ENCODE results near the gene TRAPPC2L. TPM values are rescaled to one million over a fixed set of nuclear protein-coding genes. Genes with fewer than 3 reads are reported as not detected.

The TRAPPC2L gene
- total and polyA plus RNA-seq, 2 of the 13 experiments (the other 11 are each of a cell fraction or from before 2014, with no cell fraction given): 96.3 to 107 TPM

DNA sequence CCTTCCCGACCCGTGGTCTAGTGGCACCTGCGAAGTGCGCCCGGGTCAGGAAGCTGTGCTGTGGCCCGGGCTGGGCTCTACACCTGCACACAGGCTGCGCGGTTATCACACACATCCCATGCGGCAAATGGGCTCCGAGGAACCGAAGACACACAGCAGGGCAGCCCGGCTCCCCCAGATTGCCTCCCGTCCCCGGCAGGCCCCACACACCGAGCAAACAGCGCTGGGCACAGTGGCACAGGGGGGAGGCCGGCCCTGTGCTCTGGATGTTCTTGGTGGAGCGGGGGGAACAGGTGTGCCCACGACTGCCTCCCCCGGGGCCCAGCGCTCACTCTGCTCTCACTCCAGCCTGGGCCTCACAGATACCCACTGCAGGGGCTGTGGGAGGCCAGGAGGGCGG lies 38.4 kb downstream of the TRAPPC2L start:
- no peak overlapping the region for H3K27ac ChIP-seq (ENCODE audit: extremely low read length, insufficient read depth, low read length)
- ChIA-PET CTCF (ENCODE audit: low intra/inter-chr PET ratio, low total read pairs) (no interaction called here), POLR2A (no interaction called here)
- no peaks in the 10 kb centered on the region for H3K36me3 ChIP-seq (replicated peaks in 1 of 2; ENCODE audit: control insufficient read depth in 1 of 2, insufficient read depth in 2 of 2, low read length in 2 of 2)
- TF ChIP-seq, protein P1, sequence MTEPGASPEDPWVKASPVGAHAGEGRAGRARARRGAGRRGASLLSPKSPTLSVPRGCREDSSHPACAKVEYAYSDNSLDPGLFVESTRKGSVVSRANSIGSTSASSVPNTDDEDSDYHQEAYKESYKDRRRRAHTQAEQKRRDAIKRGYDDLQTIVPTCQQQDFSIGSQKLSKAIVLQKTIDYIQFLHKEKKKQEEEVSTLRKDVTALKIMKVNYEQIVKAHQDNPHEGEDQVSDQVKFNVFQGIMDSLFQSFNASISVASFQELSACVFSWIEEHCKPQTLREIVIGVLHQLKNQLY (CRISPR knock-in tag; IDR thresholded peaks at IDR 0.05): no peak
- TF ChIP-seq ZNF670 (CRISPR knock-in tag; IDR thresholded peaks at IDR 0.05; ENCODE audit: borderline replicate concordance) (no peak), RFX5 (IDR thresholded peaks at IDR 0.05; ENCODE audit: low read depth, low read length) (no peak), ZNF703 (CRISPR knock-in tag; IDR thresholded peaks at IDR 0.05; ENCODE audit: borderline replicate concordance) (no peak), ZNF251 (CRISPR knock-in tag; IDR thresholded peaks at IDR 0.05) (no peak), BRD4 (CRISPR knock-in tag; IDR thresholded peaks at IDR 0.05) (no peak), NFYC (CRISPR knock-in tag; IDR thresholded peaks at IDR 0.05) (no peak), ZNF138 (CRISPR knock-in tag; IDR thresholded peaks at IDR 0.05; ENCODE audit: low read depth) (no peak), ZKSCAN5 (CRISPR knock-in tag; IDR thresholded peaks at IDR 0.05) (no peak), PPARG (CRISPR knock-in tag; conservative IDR thresholded peaks at IDR 0.05) (no peak), PLRG1 (conservative IDR thresholded peaks at IDR 0.05) (no peak), SRSF4 (IDR thresholded peaks at IDR 0.05; ENCODE audit: low read depth, low read length, poor library complexity, severe bottlenecking) (no peak), NR1H2 (CRISPR knock-in tag; IDR thresholded peaks at IDR 0.05; ENCODE audit: borderline replicate concordance, low read depth) (no peak), SMAD3 (CRISPR knock-in tag; IDR thresholded peaks at IDR 0.05) (no peak), ZBTB3 (CRISPR knock-in tag; IDR thresholded peaks at IDR 0.05; ENCODE audit: borderline replicate concordance, low read depth) (no peak)
- intact Hi-C loops (cut with micrococcal nuclease; ENCODE audit: unreplicated experiment): no loop called here
- no peak overlapping the region for H3K4me3 ChIP-seq (replicated peaks in 1 of 3; ENCODE audit: insufficient read depth in 1 of 3, low read depth in 2 of 3, low read length in 3 of 3)
- no peaks in the 10 kb centered on the region for H3K4me1 ChIP-seq (ENCODE audit: insufficient read depth, low read length)
- FAIRE-seq (no peak), ATAC-seq (no peak), DNase-seq (ENCODE audit: low spot score) (no peak)
- in situ Hi-C loops (cut with HindIII; ENCODE audit: extremely low pct_ligation_motif_present, low pct_unique_long_range_greater_than_20kb): no loop called here
- no peak overlapping the region for H2AFZ ChIP-seq (ENCODE audit: low read length)
- peaks cover 63 to 96% of the 10 kb centered on the region in 2 experiments for H3K27me3 ChIP-seq (ENCODE audit: control insufficient read depth in 1 of 2, insufficient read depth in 2 of 2, low read length in 2 of 2)
- 25% methylated on average over 8 of the region's 22 CpGs for WGBS (ENCODE audit: low lambda C conversion rate)
- no peak overlapping the region for H3K4me2 ChIP-seq (ENCODE audit: low read depth, low read length)
- H4K20me1 ChIP-seq (ENCODE audit: insufficient read depth, low read length): peaks cover 4% of the 10 kb centered on the region; the same call in 1 of the 2 replicates
- no peaks in the 10 kb centered on the region for H3K9me3 ChIP-seq (ENCODE audit: low read length)
- no TSS peak for BruUV-seq (replicated peaks)
- no peaks in the 10 kb centered on the region for H3K79me2 ChIP-seq (ENCODE audit: insufficient read depth, low read length)
- no peak overlapping the region for H3K9ac ChIP-seq (ENCODE audit: insufficient read depth, low read depth, low read length)

Measured in HepG2 (cell line).